Astrocyte (in vitro differentiated cells and primary cell): ENCODE results near the gene NCLN.

Source experiments
- CTCF ChIP-seq: IDR thresholded peaks from 2 replicates; pipeline ENCODE4 v1.5.1; 2011; ENCODE audit warnings: low read depth, mild to moderate bottlenecking, inconsistent platforms, low read length, moderate library complexity; ENCODE audit not compliant: insufficient read depth
- EZH2 ChIP-seq: IDR thresholded peaks from 2 replicates; pipeline ENCODE4 v1.6.1; 2012; ENCODE audit warnings: mild to moderate bottlenecking, low read length, inconsistent platforms; ENCODE audit not compliant: insufficient read depth

DNA sequence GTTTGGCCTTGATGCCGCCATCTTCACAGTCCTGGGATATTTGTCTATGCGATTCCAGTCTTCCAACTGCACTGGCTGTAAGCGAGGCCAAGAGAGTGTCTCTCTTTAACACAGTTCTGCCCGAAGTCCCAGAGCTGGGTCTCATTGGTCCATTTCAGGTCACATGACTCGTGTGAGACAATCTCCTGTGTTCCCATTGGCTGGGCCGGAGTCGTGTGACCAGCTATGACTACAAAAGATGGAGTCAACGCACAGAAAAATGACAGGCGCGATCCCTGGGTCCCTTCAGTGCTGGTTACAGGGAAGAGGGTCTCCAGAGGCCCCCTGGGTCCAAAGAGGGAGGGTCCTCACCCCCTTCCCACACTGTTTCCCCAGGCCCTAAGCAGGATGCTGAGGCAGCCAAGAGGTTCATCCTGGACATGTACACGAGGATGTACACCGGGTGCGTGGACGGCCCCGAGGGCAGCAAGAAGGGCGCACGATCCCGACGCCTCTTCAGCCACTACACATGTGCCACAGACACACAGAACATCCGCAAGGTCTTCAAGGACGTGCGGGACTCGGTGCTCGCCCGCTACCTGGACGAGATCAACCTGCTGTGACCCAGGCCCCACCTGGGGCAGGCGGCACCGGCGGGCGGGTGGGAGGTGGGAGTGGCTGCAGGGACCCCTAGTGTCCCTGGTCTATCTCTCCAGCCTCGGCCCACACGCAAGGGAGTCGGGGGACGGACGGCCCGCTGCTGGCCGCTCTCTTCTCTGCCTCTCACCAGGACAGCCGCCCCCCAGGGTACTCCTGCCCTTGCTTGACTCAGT is 23.1 kb upstream of the NCLN start:
- TF ChIP-seq CTCF = no peak
- TF ChIP-seq EZH2 = no peak
